Activated naive CD8-positive, alpha-beta T cell (primary cell): Measurements from ENCODE around the gene RCC1.
A peak's percentile ranks its signal among the peaks of the same experiment; 100 is the strongest.
"Not testable (repeated sequence)": the region's sequence is repeated elsewhere in the genome, so short reads cannot be mapped to it uniquely, and the experiment has no call there.

Experiments
- H3K27ac Mint-ChIP-seq: one replicate; pipeline ENCODE4 v1.8.0; 2021; ENCODE audit warnings: mixed read lengths
- H3K27me3 Mint-ChIP-seq: one replicate; pipeline ENCODE4 v1.8.0; 2021; ENCODE audit warnings: mixed read lengths
- H3K36me3 Mint-ChIP-seq: one replicate; pipeline ENCODE4 v1.8.0; 2021; ENCODE audit warnings: mixed read lengths
- H3K4me1 Mint-ChIP-seq: one replicate; pipeline ENCODE4 v1.8.0; 2021; ENCODE audit warnings: low read depth, mixed read lengths
- H3K4me3 Mint-ChIP-seq: one replicate; pipeline ENCODE4 v1.8.0; 2021; ENCODE audit warnings: mild to moderate bottlenecking, mixed read lengths
- H3K9me3 Mint-ChIP-seq: one replicate; pipeline ENCODE4 v1.8.0; 2021; ENCODE audit warnings: low read depth, mixed read lengths

RCC1 gene

GRCh38 chr1:28580722-28581530 lies 75.1 kb downstream of the RCC1 start:
- no peaks in the 10 kb centered on the region for H3K9me3 Mint-ChIP-seq
- H3K27ac Mint-ChIP-seq, result peak overlapping the region; percentile 97
- peak overlapping the region; percentile 99 for H3K4me3 Mint-ChIP-seq
- peaks cover 24% of the 10 kb centered on the region for H3K36me3 Mint-ChIP-seq
- peaks cover 34% of the 10 kb centered on the region for H3K4me1 Mint-ChIP-seq
- no peaks in the 10 kb centered on the region for H3K27me3 Mint-ChIP-seq

GRCh38 chr1:28581531-28582247 lies 75.8 kb downstream of the RCC1 start:
- H3K9me3 Mint-ChIP-seq, result no peaks in the 10 kb centered on the region
- no peaks in the 10 kb centered on the region for H3K27me3 Mint-ChIP-seq
- peak overlapping the region; percentile 97 for H3K27ac Mint-ChIP-seq
- H3K36me3 Mint-ChIP-seq, result peaks cover 24% of the 10 kb centered on the region
- H3K4me3 Mint-ChIP-seq, result peak overlapping the region; percentile 99
- H3K4me1 Mint-ChIP-seq, result peaks cover 34% of the 10 kb centered on the region

GRCh38 chr1:28582248-28582615 lies 76.4 kb downstream of the RCC1 start:
- H3K4me3 Mint-ChIP-seq, result peak overlapping the region; percentile 99
- no peaks in the 10 kb centered on the region for H3K27me3 Mint-ChIP-seq
- H3K4me1 Mint-ChIP-seq, result peaks cover 34% of the 10 kb centered on the region
- peaks cover 24% of the 10 kb centered on the region for H3K36me3 Mint-ChIP-seq
- H3K9me3 Mint-ChIP-seq, result no peaks in the 10 kb centered on the region
- H3K27ac Mint-ChIP-seq, result peak overlapping the region; percentile 97

- peaks cover 12% of the 10 kb centered on the region for H3K4me1 Mint-ChIP-seq
- H3K4me3 Mint-ChIP-seq, H3K9me3 Mint-ChIP-seq, H3K27ac Mint-ChIP-seq, H3K36me3 Mint-ChIP-seq, H3K27me3 Mint-ChIP-seq: not testable (repeated sequence)
These were observed 80.9 kb downstream of the RCC1 start for GRCh38 chr1:28586585-28587391.
